LNCAP (cell line): ENCODE measurements around the gene IGSF21.

ENCODE experiments used
- CTCF ChIP-seq: fragments of 450-650 bp; IDR thresholded peaks from 2 replicates; pipeline ENCODE4 v1.5.1; 2017; ENCODE audit warnings: mild to moderate bottlenecking

IGSF21 gene

GRCh38 chr1:18089488-18089887 is 18.1 kb upstream of the IGSF21 start:
- TF ChIP-seq CTCF: no peak

- no peak for TF ChIP-seq CTCF
Observed at GRCh38 chr1:18090636-18091035, 17.0 kb upstream of the IGSF21 start.

- TF ChIP-seq CTCF: no peak
Observed at GRCh38 chr1:18091660-18092446, 15.7 kb upstream of the IGSF21 start.

GRCh38 chr1:18093193-18093592 is 14.4 kb upstream of the IGSF21 start:
- no peak for TF ChIP-seq CTCF

GRCh38 chr1:18093646-18094045 is 14.0 kb upstream of the IGSF21 start:
- TF ChIP-seq CTCF: no peak

GRCh38 chr1:18094096-18094495 is 13.5 kb upstream of the IGSF21 start:
- no peak for TF ChIP-seq CTCF

- no peak for TF ChIP-seq CTCF
Observed at GRCh38 chr1:18097206-18097605, 10.4 kb upstream of the IGSF21 start.

- no peak for TF ChIP-seq CTCF
Observed at GRCh38 chr1:18099026-18099425, 8.6 kb upstream of the IGSF21 start.
